HEK293T (cell line): ENCODE measurements around the gene SLC25A11.

Source experiments
- BHLHE40 ChIP-seq: fragments of 450-650 bp; IDR thresholded peaks from 2 replicates; pipeline ENCODE4 v1.6.1; 2016; ENCODE audit warnings: mild to moderate bottlenecking, moderate library complexity, borderline replicate concordance
- CTBP1 ChIP-seq: fragments of 450-650 bp; IDR thresholded peaks from 2 replicates; pipeline ENCODE4 v1.6.1; 2016; ENCODE audit warnings: borderline replicate concordance
- FOXK2 ChIP-seq: fragments of 450-650 bp; IDR thresholded peaks from 2 replicates; pipeline ENCODE4 v1.6.1; 2016; ENCODE audit warnings: mild to moderate bottlenecking
- NFRKB ChIP-seq: fragments of 450-650 bp; IDR thresholded peaks from 2 replicates; pipeline ENCODE4 v1.6.1; 2016; ENCODE audit warnings: mild to moderate bottlenecking, moderate library complexity
- PKNOX1 ChIP-seq: fragments of 450-650 bp; IDR thresholded peaks from 2 replicates; pipeline ENCODE4 v1.6.1; 2016
- TARDBP ChIP-seq: fragments of 450-650 bp; IDR thresholded peaks from 2 replicates; pipeline ENCODE4 v1.6.1; 2016

GRCh38 chr17:4942760-4943508 is 3.1 kb upstream of the SLC25A11 start:
- TF ChIP-seq BHLHE40 (no peak), PKNOX1 (no peak), CTBP1 (no peak), FOXK2 (no peak), TARDBP (no peak), NFRKB (no peak)
